IPS-20b (cell line): Measurements from ENCODE around the gene AATF.

ENCODE experiments used
- H3K27ac ChIP-seq: one replicate; pipeline ENCODE4 v1.5.1; 2013; ENCODE audit warnings: low read length
- H3K27me3 ChIP-seq: 2 replicates; pipeline ENCODE4 v1.6.1; 2013; ENCODE audit warnings: mild to moderate bottlenecking, low read length, inconsistent platforms; ENCODE audit not compliant: insufficient read depth
- H3K36me3 ChIP-seq: 2 replicates; pipeline ENCODE4 v1.6.1; 2013; ENCODE audit warnings: low read depth, mild to moderate bottlenecking, inconsistent platforms, low read length, moderate library complexity; ENCODE audit not compliant: insufficient read depth
- H3K4me1 ChIP-seq: 2 replicates; pipeline ENCODE4 v1.6.1; 2013; ENCODE audit warnings: mild to moderate bottlenecking, control low read depth, inconsistent platforms, low read length, moderate library complexity; ENCODE audit not compliant: insufficient read depth
- H3K4me3 ChIP-seq: 2 replicates; pipeline ENCODE4 v1.5.1; 2013; ENCODE audit warnings: mild to moderate bottlenecking, low read length, inconsistent platforms
- H3K9ac ChIP-seq: 2 replicates; pipeline ENCODE4 v1.6.1; 2013; ENCODE audit warnings: low read depth, mild to moderate bottlenecking, inconsistent platforms, low read length, moderate library complexity
- H3K9me3 ChIP-seq: 2 replicates; pipeline ENCODE4 v1.6.1; 2013; ENCODE audit warnings: mild to moderate bottlenecking, low read depth, low read length, inconsistent platforms; ENCODE audit not compliant: insufficient read depth

The AATF gene

GRCh38 chr17:37103231-37103630, 154.5 kb downstream of the AATF start:
- peaks cover 29% of the 10 kb centered on the region for H3K4me1 ChIP-seq
- no peak overlapping the region for H3K9ac ChIP-seq
- peaks cover 64% of the 10 kb centered on the region; the same call in 1 of the 2 replicates for H3K36me3 ChIP-seq
- no peaks in the 10 kb centered on the region for H3K27me3 ChIP-seq
- H3K9me3 ChIP-seq = no peaks in the 10 kb centered on the region
- no peak overlapping the region for H3K4me3 ChIP-seq
- peak overlapping the region; percentile 19 for H3K27ac ChIP-seq

- Histone ChIP-seq H3K9me3 (no peaks in the 10 kb centered on the region), H3K27me3 (no peaks in the 10 kb centered on the region), H3K36me3 (peaks cover 71% of the 10 kb centered on the region), H3K4me3 (peak overlapping the region; percentile 38), H3K4me1 (peaks cover 29% of the 10 kb centered on the region), H3K9ac (peak overlapping the region; percentile 41; the same call in 1 of the 2 replicates), H3K27ac (no peak overlapping the region)
Measured at GRCh38 chr17:37106049-37106448, 157.3 kb downstream of the AATF start.
